C4-2B (cell line): ENCODE results near the gene FUT8.

ENCODE experiments used
- H3K27ac ChIP-seq: fragments of 450-650 bp; 2 replicates; pipeline ENCODE4 v1.5.1; 2017
- ZFX ChIP-seq: fragments of 450-650 bp; IDR thresholded peaks from 2 replicates; pipeline ENCODE4 v1.6.1; 2017
- TF ChIP-seq, protein P1 (sequence below): fragments of 450-650 bp; conservative IDR thresholded peaks from 2 replicates; pipeline ENCODE4 v1.5.1; 2017; ENCODE audit warnings: mild to moderate bottlenecking

The FUT8 gene

DNA sequence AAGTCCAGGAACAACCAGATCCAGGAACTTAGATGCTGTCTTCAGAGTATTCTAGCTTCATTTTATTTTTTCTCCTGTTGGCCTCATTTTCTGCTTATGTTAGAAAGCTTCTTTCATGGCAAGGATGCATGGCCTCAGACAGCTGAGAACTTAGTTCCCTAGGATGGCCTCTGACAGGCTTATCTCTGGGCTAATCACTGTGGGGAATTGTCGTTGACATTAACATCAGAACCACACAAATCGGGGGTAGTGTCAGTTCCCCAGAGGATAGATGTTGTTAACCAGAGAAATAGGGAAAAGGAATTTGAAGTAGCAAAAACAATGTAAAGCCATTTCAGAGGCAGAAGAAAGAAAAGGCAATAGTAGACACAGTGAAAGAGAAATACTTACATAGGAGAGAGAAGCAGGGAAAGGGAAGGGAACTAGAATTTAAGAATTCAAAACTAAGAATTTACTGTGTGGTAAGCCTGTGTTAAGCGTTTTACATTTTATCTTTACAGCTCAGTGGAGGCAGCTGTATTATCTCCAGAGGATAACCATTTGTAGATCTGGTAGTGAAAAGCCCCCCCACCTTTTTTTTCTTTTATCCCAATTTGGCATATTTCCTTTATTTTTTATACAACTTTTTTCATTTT lies 21.8 kb downstream of the FUT8 start:
- no peak overlapping the region for H3K27ac ChIP-seq

DNA sequence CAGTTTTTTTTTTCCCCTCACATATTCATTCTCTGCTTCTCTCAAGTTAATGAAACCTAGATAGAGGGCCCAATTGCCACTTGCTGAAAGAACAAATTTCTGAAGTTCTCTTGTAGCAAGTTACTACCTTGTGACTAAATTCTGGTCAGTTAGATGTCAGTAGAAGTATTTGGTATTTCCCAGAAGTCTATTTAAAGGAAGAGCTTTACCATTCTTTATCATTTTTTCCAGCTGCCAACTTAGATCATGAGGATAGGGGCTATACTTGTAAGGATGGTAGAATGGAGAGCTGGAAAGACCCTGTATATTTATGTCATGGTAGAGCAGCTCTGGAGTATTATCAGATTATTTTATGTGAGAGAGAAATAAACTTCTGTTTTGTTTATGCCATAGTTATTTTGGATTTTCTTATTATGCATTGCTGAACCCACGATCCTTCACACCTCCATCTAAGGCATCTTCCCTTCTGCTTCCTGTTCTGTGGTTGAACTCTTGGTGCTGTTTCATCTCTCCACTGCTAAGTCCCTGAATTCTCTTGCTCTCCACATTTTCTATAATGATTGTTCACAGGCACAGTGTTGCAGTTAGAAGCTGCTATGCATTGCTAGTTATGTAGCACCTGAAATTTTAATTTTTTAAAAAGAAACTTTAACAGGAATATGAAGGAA lies 25.9 kb downstream of the FUT8 start:
- H3K27ac ChIP-seq: no peak overlapping the region
- TF ChIP-seq, protein P1, sequence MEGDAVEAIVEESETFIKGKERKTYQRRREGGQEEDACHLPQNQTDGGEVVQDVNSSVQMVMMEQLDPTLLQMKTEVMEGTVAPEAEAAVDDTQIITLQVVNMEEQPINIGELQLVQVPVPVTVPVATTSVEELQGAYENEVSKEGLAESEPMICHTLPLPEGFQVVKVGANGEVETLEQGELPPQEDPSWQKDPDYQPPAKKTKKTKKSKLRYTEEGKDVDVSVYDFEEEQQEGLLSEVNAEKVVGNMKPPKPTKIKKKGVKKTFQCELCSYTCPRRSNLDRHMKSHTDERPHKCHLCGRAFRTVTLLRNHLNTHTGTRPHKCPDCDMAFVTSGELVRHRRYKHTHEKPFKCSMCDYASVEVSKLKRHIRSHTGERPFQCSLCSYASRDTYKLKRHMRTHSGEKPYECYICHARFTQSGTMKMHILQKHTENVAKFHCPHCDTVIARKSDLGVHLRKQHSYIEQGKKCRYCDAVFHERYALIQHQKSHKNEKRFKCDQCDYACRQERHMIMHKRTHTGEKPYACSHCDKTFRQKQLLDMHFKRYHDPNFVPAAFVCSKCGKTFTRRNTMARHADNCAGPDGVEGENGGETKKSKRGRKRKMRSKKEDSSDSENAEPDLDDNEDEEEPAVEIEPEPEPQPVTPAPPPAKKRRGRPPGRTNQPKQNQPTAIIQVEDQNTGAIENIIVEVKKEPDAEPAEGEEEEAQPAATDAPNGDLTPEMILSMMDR: no peak
- TF ChIP-seq ZFX: no peak

More for the DNA sequence above, 21.8 kb downstream of the FUT8 start:
- TF ChIP-seq ZFX: no peak
- TF ChIP-seq, protein P1: no peak

DNA sequence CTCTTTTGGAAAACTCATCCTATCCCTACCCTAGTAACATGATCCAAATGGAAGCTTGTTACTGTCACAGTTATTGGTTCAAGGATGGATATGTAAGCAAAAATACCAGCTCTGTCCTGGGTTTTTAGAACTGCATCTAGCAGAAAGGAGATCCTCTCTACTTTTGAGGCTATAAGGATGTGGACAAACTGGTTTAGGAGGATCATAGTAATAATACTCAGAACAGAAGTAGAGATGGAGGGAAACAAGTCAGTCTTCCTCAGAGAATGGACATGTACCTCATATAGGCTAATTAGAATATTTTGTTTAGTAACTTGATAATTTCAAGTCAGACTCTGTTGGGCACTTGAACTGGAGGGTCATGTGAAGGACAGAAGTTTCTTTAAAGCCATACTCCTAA lies 26.6 kb downstream of the FUT8 start:
- no peak overlapping the region for H3K27ac ChIP-seq
- no peak for TF ChIP-seq ZFX
- TF ChIP-seq, protein P1: no peak

DNA sequence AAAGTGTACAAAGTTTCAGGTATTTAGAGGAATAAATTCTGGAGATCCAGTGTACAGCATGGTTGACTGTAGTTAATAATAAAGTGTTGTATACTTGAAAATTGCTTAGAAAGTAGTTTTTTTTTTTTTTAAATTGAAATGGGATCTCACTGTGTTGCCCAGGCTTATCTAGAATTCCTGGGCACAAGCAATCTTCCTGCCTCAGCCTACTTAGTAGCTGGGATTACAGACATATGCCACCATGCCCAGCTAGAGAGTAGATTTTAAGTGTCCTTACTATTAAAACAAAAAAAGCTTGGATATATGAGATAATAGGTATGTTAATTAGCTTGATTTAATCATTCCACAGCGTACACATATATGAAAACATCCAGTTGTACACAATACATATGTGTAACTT lies 27.7 kb downstream of the FUT8 start:
- H3K27ac ChIP-seq: no peak overlapping the region
- TF ChIP-seq, protein P1: no peak
- TF ChIP-seq ZFX: no peak

DNA sequence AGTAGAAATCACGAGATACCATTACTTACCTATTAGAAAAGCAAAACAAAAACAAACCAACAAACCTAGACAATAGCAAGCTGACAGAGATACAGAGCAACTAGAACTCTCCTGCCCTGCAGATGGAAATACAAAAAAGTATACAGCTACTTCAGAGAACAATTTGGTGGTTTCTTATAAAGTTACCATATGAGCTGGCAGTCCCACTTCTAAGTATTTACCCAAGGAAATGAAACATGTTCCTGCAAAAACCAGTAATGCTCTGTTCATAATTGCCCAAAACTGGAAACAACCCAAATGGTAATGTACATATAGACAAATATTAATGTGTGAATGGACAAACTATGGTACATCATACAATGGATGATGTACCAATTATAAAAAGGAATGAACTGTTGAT lies 31.7 kb downstream of the FUT8 start:
- no peak overlapping the region for H3K27ac ChIP-seq
- no peak for TF ChIP-seq ZFX
- TF ChIP-seq, protein P1: no peak

DNA sequence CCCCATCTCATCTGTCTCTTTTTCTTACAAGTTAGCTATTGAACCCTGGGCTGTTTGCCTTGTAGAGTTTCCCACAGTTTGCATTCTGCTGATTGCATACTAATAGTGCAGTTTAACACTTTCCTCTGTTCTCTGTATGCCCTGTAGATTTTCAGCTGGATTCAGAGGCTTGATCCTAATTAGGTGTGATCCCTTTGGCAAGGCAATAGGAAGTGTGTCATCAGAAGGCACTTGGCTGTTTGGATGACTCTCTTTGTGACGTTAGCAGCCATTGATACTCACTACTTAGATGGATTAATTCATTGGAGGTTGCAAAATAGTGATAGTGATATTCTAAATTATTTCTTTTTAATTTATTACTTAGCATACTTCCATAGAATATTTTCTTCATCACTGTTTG lies 33.6 kb downstream of the FUT8 start:
- TF ChIP-seq ZFX: no peak
- TF ChIP-seq, protein P1: no peak
- no peak overlapping the region for H3K27ac ChIP-seq

DNA sequence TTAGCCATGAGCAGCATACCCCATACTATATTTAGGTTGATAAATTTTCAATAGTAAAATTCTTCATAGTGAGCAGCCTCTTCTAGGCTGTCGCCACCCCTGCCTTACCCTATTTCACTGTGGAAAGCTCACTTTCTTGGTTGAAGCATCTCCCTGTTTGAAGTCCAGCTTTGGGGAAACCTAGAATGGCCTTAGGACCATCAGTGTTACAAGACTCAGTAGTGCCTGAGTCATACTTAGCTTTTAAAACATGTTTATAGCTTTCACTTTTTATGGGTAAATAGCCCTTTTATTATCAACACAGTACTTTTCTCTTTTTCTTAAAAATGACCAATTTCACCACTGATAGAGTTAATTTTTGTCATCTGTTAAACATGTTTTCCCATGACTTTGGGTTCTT lies 37.1 kb downstream of the FUT8 start:
- no peak for TF ChIP-seq ZFX
- TF ChIP-seq, protein P1: no peak
- no peak overlapping the region for H3K27ac ChIP-seq
